ENCODE data around the gene CHL1.

The CHL1 gene

GRCh38 chr3:335240-335639 lies 138.7 kb downstream of the CHL1 start:
- Histone ChIP-seq H3K9me3 (ENCODE audit: severe bottlenecking) (no peaks in the 10 kb centered on the region), H3K4me3 (ENCODE audit: severe bottlenecking) (no peak overlapping the region), H3K4me1 (ENCODE audit: insufficient read depth, poor library complexity, severe bottlenecking) (no peaks in the 10 kb centered on the region), H3K27ac (ENCODE audit: poor library complexity, severe bottlenecking) (no peak overlapping the region), H3K36me3 (ENCODE audit: low read depth) (no peaks in the 10 kb centered on the region), H3K27me3 (ENCODE audit: insufficient read depth, poor library complexity, severe bottlenecking) (no peaks in the 10 kb centered on the region)
- DNase-seq (ENCODE audit: low spot score) (no peak), ATAC-seq (ENCODE audit: low read depth) (no peak)
- no peak for TF ChIP-seq CTCF (IDR thresholded peaks at IDR 0.05; ENCODE audit: poor library complexity, severe bottlenecking)

GRCh38 chr3:339351-339750 lies 142.8 kb downstream of the CHL1 start:
- Histone ChIP-seq H3K27me3 (ENCODE audit: insufficient read depth, poor library complexity, severe bottlenecking) (no peaks in the 10 kb centered on the region), H3K9me3 (ENCODE audit: severe bottlenecking) (no peaks in the 10 kb centered on the region), H3K4me3 (ENCODE audit: severe bottlenecking) (no peak overlapping the region), H3K4me1 (ENCODE audit: insufficient read depth, poor library complexity, severe bottlenecking) (no peaks in the 10 kb centered on the region), H3K27ac (ENCODE audit: poor library complexity, severe bottlenecking) (no peak overlapping the region), H3K36me3 (ENCODE audit: low read depth) (no peaks in the 10 kb centered on the region)
- DNase-seq (ENCODE audit: low spot score) (no peak), ATAC-seq (ENCODE audit: low read depth) (no peak)
- no peak for TF ChIP-seq CTCF (IDR thresholded peaks at IDR 0.05; ENCODE audit: poor library complexity, severe bottlenecking)

GRCh38 chr3:341998-342397 lies 145.4 kb downstream of the CHL1 start:
- Histone ChIP-seq H3K36me3 (ENCODE audit: low read depth) (no peaks in the 10 kb centered on the region), H3K4me1 (ENCODE audit: insufficient read depth, poor library complexity, severe bottlenecking) (no peaks in the 10 kb centered on the region), H3K27ac (ENCODE audit: poor library complexity, severe bottlenecking) (no peak overlapping the region), H3K4me3 (ENCODE audit: severe bottlenecking) (no peak overlapping the region), H3K9me3 (ENCODE audit: severe bottlenecking) (no peaks in the 10 kb centered on the region), H3K27me3 (ENCODE audit: insufficient read depth, poor library complexity, severe bottlenecking) (no peaks in the 10 kb centered on the region)
- ATAC-seq (ENCODE audit: low read depth) (no peak), DNase-seq (ENCODE audit: low spot score) (no peak)
- no peak for TF ChIP-seq CTCF (IDR thresholded peaks at IDR 0.05; ENCODE audit: poor library complexity, severe bottlenecking)

GRCh38 chr3:346186-346585 lies 149.6 kb downstream of the CHL1 start:
- no peak overlapping the region for H3K4me3 ChIP-seq (ENCODE audit: severe bottlenecking)
- no peak for TF ChIP-seq CTCF (IDR thresholded peaks at IDR 0.05; ENCODE audit: poor library complexity, severe bottlenecking)
- H3K27me3 ChIP-seq (ENCODE audit: insufficient read depth, poor library complexity, severe bottlenecking) = no peaks in the 10 kb centered on the region
- no peaks in the 10 kb centered on the region for H3K36me3 ChIP-seq (ENCODE audit: low read depth)
- H3K27ac ChIP-seq (ENCODE audit: poor library complexity, severe bottlenecking) = no peak overlapping the region
- DNase-seq (ENCODE audit: low spot score) = no peak
- peak; percentile 48; the same call in 1 of the 3 replicates for ATAC-seq (ENCODE audit: low read depth)
- H3K4me1 ChIP-seq (ENCODE audit: insufficient read depth, poor library complexity, severe bottlenecking) = no peaks in the 10 kb centered on the region
- H3K9me3 ChIP-seq (ENCODE audit: severe bottlenecking) = no peaks in the 10 kb centered on the region

GRCh38 chr3:347581-347980 lies 151.0 kb downstream of the CHL1 start:
- Histone ChIP-seq H3K27me3 (ENCODE audit: insufficient read depth, poor library complexity, severe bottlenecking) (no peaks in the 10 kb centered on the region), H3K4me1 (ENCODE audit: insufficient read depth, poor library complexity, severe bottlenecking) (no peaks in the 10 kb centered on the region), H3K9me3 (ENCODE audit: severe bottlenecking) (no peaks in the 10 kb centered on the region), H3K27ac (ENCODE audit: poor library complexity, severe bottlenecking) (no peak overlapping the region), H3K4me3 (ENCODE audit: severe bottlenecking) (no peak overlapping the region), H3K36me3 (ENCODE audit: low read depth) (no peaks in the 10 kb centered on the region)
- no peak for TF ChIP-seq CTCF (IDR thresholded peaks at IDR 0.05; ENCODE audit: poor library complexity, severe bottlenecking)
- ATAC-seq (ENCODE audit: low read depth) (no peak), DNase-seq (ENCODE audit: low spot score) (no peak)
